T-helper 2 cell treated with Interferon-gamma antibody and Interleukin-4, amounts not matched to agents 5 μg/mL and 100 μg/mL, for 36 hours (primary cell): ENCODE data around the gene RCE1.

ENCODE experiments used
- DNase-seq: peaks from one replicate; pipeline ENCODE4 v3.0.0; 2021; ENCODE audit warnings: low spot score
- H3K27ac Mint-ChIP-seq: one replicate; pipeline ENCODE4 v1.8.0; 2021; ENCODE audit warnings: mild to moderate bottlenecking, mixed read lengths
- H3K27me3 Mint-ChIP-seq: one replicate; pipeline ENCODE4 v1.8.0; 2021; ENCODE audit warnings: low read depth, mixed read lengths
- H3K36me3 Mint-ChIP-seq: one replicate; pipeline ENCODE4 v1.8.0; 2021; ENCODE audit warnings: low read depth, mixed read lengths
- H3K4me1 Mint-ChIP-seq: one replicate; pipeline ENCODE4 v1.8.0; 2021; ENCODE audit warnings: low read depth, mixed read lengths
- H3K4me3 Mint-ChIP-seq: one replicate; pipeline ENCODE4 v1.8.0; 2022; ENCODE audit warnings: mild to moderate bottlenecking, moderate library complexity, mixed read lengths
- H3K9me3 Mint-ChIP-seq: one replicate; pipeline ENCODE4 v1.8.0; 2021; ENCODE audit warnings: mixed read lengths

The RCE1 gene

DNA sequence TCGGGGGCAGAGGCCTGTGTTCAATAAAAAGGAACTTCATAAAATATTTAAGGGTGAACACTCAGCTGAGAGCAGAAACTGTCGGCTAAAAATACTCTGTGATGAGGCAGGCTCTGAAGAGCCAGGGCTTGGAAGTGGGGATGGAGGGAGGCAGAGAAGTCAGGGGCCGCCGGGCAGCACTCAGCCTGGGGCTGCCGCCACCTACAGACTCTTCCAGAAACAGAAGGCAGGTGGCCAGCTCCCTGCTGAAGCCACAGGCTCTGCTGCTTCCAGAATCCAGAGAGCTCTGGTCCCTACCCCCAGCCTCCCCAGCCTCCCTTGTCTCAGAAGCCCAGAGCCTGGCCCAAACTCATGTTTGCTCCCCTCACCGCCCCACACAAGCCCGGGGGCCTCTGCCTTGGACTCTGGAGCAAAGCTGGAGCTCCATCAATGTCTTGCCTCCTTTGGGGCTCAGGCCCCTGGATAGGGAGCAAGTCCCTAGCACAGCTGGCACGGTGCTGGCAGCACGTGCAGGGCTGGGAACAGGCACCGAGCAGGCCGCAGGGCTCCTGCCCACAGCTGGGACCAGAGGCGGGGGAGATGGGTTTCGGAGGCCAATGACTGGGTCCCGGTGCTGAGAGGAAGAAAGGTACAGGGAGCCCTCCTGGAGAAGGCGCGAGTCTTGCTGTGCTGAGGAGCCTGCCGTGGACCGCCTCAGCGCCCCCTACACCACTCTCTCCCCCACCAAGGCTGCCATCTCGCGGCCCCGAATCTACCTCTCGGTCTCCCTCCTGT lies 21.9 kb downstream of the RCE1 start:
- H3K4me1 Mint-ChIP-seq, result peaks cover 9% of the 10 kb centered on the region
- H3K27ac Mint-ChIP-seq, result no peak overlapping the region
- no peaks in the 10 kb centered on the region for H3K27me3 Mint-ChIP-seq
- H3K36me3 Mint-ChIP-seq, result no peaks in the 10 kb centered on the region
- no peak for DNase-seq
- H3K9me3 Mint-ChIP-seq, result no peaks in the 10 kb centered on the region
- no peak overlapping the region for H3K4me3 Mint-ChIP-seq

DNA sequence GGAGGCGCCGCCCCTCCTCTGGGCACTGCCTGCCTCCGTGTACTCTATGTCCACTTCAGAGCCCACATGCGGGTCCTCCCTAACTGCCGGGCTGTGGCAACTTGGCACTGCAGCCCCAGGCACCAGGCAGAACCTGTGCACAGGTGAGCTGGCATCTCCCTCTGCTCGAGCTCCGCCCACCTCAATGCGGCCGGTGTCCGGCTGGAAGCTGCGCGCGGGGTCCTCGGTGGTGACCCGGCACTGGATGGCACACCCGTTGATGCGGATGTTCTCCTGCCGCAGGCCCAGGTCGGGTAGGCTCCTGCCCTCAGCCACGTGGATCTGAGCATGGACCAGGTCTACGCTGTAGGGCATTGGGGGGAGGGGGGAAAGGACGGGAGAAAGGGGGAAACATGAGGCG lies 22.8 kb downstream of the RCE1 start:
- Mint-ChIP-seq H3K27ac (no peak overlapping the region), H3K4me1 (peaks cover 9% of the 10 kb centered on the region), H3K9me3 (no peaks in the 10 kb centered on the region), H3K4me3 (no peak overlapping the region), H3K27me3 (no peaks in the 10 kb centered on the region), H3K36me3 (no peaks in the 10 kb centered on the region)
- no peak for DNase-seq

GRCh38 chr11:66866511-66866986 lies 23.3 kb downstream of the RCE1 start:
- no peaks in the 10 kb centered on the region for H3K9me3 Mint-ChIP-seq
- H3K4me1 Mint-ChIP-seq, result peaks cover 9% of the 10 kb centered on the region
- H3K4me3 Mint-ChIP-seq, result no peak overlapping the region
- H3K36me3 Mint-ChIP-seq, result no peaks in the 10 kb centered on the region
- H3K27ac Mint-ChIP-seq, result no peak overlapping the region
- no peaks in the 10 kb centered on the region for H3K27me3 Mint-ChIP-seq
- no peak for DNase-seq

- Mint-ChIP-seq H3K36me3 (no peaks in the 10 kb centered on the region), H3K27me3 (no peaks in the 10 kb centered on the region), H3K4me3 (no peak overlapping the region), H3K4me1 (peaks cover 9% of the 10 kb centered on the region), H3K27ac (no peak overlapping the region), H3K9me3 (no peaks in the 10 kb centered on the region)
- no peak for DNase-seq
Measured at GRCh38 chr11:66867425-66868040, 24.3 kb downstream of the RCE1 start.

GRCh38 chr11:66868082-66868725 lies 25.0 kb downstream of the RCE1 start:
- H3K36me3 Mint-ChIP-seq, result no peaks in the 10 kb centered on the region
- no peak overlapping the region for H3K4me3 Mint-ChIP-seq
- H3K9me3 Mint-ChIP-seq, result no peaks in the 10 kb centered on the region
- DNase-seq, result no peak
- no peaks in the 10 kb centered on the region for H3K27me3 Mint-ChIP-seq
- H3K27ac Mint-ChIP-seq, result no peak overlapping the region
- peaks cover 9% of the 10 kb centered on the region for H3K4me1 Mint-ChIP-seq

DNA sequence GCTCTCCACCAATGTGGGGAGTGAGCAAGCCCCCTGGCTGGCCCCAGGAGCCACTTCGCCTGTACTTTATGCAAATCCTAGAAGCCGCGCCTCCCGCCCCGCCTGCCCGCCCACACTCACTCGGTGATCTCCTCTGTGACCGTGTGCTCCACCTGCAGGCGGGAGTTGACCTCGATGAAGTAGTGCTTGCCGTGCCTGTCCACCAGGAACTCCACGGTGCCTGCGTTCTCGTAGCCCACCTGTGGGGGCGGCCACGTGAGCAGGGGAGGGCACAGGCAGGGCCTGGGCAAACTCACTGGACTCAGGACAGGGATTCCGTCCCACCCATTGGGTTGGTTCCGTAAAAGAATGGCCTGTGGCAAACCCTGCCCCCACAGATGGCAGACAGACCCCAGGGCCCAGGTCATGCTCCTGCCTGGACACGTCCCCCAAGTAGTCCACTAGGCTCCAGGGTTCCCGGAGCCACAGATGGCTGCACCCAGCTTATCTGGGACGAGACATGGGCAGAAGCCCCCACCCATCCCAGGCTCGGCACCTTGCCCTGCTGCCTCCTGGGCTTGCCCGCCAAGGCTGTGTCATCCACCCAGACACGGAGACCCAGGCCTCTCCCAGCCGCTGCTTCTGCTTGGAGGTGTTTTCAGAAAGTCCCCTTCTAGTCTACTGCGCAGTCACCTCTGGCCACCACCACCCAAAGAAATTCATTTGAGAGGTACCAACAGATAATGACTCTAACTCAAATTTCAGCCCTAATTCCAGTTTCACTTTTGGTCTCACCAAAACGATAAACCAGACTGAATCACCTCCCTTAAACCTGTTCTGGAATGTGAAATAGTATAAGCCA lies 25.7 kb downstream of the RCE1 start:
- Mint-ChIP-seq H3K27ac (peak overlapping the region; percentile 45), H3K27me3 (no peaks in the 10 kb centered on the region), H3K36me3 (no peaks in the 10 kb centered on the region), H3K4me1 (peaks cover 9% of the 10 kb centered on the region), H3K4me3 (no peak overlapping the region), H3K9me3 (no peaks in the 10 kb centered on the region)
- peak; percentile 73 for DNase-seq

DNA sequence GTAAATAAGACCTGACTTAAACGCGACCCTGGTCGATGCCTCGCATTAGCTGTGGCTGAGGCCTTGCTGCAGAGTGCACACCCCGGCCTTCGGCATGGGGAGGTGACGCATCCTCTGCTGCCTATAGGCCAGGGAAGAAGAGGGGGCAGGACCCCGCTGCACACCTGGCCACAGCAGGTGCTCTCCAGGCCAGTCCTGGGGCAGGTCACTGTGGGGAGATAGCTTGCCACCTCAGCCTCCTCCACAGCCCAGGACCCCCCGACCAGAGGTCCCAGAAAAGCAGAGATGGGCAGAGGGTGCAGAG lies 26.3 kb downstream of the RCE1 start:
- H3K27me3 Mint-ChIP-seq, result no peaks in the 10 kb centered on the region
- H3K9me3 Mint-ChIP-seq, result no peaks in the 10 kb centered on the region
- H3K27ac Mint-ChIP-seq, result no peak overlapping the region
- no peaks in the 10 kb centered on the region for H3K36me3 Mint-ChIP-seq
- no peak for DNase-seq
- no peak overlapping the region for H3K4me3 Mint-ChIP-seq
- peaks cover 9% of the 10 kb centered on the region for H3K4me1 Mint-ChIP-seq

DNA sequence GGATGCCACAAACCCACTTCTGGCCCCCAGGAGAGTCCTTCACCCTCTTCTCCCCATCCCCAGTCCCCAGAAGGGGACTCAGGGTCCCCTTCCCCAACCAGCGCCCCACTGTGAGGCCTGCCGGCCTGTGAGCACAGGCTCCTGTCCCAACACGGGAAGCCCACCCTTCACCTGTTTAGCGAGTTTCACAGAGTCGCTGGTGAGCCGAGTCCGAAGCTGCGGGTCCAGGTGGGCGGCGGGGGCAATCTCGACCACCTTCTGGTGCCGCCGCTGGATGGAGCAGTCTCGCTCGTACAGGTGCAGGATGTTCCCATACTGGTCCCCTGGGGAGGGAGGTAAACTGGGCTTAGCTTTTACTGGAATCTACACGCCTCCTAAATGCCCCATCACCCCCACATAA lies 26.9 kb downstream of the RCE1 start:
- Mint-ChIP-seq H3K36me3 (no peaks in the 10 kb centered on the region), H3K9me3 (no peaks in the 10 kb centered on the region), H3K4me1 (peaks cover 9% of the 10 kb centered on the region), H3K4me3 (no peak overlapping the region), H3K27ac (no peak overlapping the region), H3K27me3 (no peaks in the 10 kb centered on the region)
- DNase-seq, result no peak

DNA sequence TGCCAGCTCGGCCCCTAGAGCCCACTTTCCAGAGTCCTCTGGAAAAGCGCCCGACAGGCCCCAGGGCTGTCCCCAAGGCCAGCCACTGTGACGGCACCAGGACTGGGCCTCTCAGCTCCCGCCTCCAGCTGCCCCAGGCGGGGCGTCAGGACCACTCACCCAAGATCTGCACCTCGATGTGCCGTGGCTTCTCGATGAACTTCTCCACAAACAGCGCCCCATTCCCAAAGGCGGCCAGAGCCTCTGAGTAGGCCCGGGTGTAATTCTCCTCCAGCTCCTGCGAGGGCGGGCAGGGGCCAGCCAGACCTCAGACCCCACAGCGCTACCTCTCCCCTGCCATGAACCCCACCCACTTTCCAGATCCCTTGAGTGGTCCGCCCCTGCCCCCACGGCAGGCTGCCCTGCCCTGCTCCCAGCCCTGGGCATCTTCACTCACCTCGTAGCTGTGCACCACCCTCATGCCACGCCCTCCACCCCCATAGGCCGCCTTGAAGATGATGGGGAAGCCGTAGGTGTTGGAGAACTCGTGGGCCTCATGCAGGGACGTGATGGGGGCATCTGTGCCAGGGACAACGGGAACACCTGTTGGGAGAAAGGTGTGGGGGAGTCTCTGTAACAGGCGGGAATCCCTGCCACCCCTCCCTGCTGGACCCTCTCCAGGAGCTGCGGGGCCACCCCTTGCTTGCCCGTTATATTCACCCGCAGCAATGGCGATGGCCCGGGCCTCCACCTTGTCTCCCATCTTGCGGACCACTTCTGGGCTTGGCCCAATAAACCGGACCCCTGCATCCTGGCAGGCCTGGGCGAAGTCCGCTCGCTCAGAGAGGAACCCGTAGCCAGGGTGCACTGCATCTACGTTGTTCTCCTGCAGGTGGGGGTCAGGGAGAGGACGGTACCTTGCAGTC lies 27.6 kb downstream of the RCE1 start:
- H3K9me3 Mint-ChIP-seq, result no peaks in the 10 kb centered on the region
- peaks cover 9% of the 10 kb centered on the region for H3K4me1 Mint-ChIP-seq
- H3K27ac Mint-ChIP-seq, result no peak overlapping the region
- no peak overlapping the region for H3K4me3 Mint-ChIP-seq
- no peaks in the 10 kb centered on the region for H3K27me3 Mint-ChIP-seq
- no peaks in the 10 kb centered on the region for H3K36me3 Mint-ChIP-seq
- DNase-seq, result no peak

GRCh38 chr11:66871521-66871901 lies 28.3 kb downstream of the RCE1 start:
- no peaks in the 10 kb centered on the region for H3K36me3 Mint-ChIP-seq
- H3K9me3 Mint-ChIP-seq, result no peaks in the 10 kb centered on the region
- peaks cover 9% of the 10 kb centered on the region for H3K4me1 Mint-ChIP-seq
- H3K27me3 Mint-ChIP-seq, result no peaks in the 10 kb centered on the region
- no peak overlapping the region for H3K27ac Mint-ChIP-seq
- H3K4me3 Mint-ChIP-seq, result no peak overlapping the region
- DNase-seq, result no peak

DNA sequence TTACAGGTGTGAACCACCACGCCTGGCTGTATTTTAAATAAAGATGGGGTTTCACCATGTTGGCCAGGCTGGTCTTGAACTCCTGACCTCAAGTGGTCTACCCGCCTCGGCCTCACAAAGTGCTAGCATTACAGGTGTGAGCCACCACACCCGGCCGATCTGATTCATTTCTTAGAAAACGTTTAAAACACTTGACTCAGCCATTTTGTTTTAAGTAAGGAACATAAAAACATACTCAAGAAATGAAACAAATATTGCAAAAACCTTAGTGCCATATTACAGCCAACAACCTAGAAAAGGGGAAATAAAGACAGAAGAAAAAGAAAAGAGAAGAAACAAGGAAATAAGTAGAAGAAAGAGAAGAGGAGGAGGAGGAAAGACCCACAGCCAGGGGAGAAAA lies 31.0 kb downstream of the RCE1 start:
- H3K27me3 Mint-ChIP-seq, result no peaks in the 10 kb centered on the region

DNA sequence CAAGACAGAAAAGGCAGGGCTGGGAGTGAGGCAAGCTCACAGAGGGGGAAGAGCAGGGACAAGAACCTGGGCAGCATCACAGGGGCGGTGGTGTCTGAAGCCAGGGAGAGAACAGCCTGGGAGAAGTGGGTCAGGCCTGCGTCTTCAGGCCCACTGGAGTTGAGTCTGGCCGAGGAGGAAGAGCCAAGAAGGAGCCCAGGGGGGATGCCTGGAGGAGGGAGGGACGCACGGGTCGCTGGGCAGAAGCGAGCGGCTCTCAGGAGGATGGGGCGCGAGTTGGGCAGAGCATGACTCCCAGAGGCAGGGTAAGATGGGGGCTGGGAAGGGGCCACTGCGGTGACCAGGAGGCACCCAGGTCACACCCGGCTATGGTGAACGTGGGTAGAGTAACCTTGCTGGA lies 32.1 kb downstream of the RCE1 start:
- Mint-ChIP-seq H3K36me3 (no peaks in the 10 kb centered on the region), H3K4me1 (peaks cover under 1% of the 10 kb centered on the region), H3K27ac (no peak overlapping the region), H3K9me3 (no peaks in the 10 kb centered on the region), H3K4me3 (no peak overlapping the region), H3K27me3 (no peaks in the 10 kb centered on the region)
- DNase-seq, result no peak

More for the DNA sequence above, 31.0 kb downstream of the RCE1 start:
- Mint-ChIP-seq H3K9me3 (no peaks in the 10 kb centered on the region), H3K36me3 (no peaks in the 10 kb centered on the region), H3K4me3 (no peak overlapping the region), H3K4me1 (peaks cover 3% of the 10 kb centered on the region), H3K27ac (no peak overlapping the region)
- DNase-seq, result no peak
